ENCODE data around the gene ST6GALNAC3.

The ST6GALNAC3 gene

DNA sequence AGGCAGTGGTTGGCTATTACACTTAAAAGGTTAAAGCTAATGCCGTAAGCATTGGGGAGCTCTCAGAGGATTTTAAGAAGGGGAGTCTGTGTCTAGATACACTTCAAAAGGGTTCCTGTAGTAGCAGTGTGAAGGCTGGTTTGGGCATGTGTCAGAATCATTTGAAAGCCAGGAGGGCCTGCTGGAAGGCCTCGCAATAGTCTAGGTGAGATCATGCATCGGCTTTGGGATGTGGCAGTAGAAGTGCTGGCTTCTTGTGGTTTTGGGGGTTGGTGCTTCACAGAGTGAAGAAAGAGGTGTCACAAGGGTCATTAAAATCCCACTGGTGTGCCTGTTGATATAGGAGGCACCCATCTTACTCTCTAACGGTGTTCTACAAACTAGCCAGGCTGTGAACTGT lies 85.7 kb downstream of the ST6GALNAC3 start:
- no peaks in the 10 kb centered on the region for H3K4me1 ChIP-seq (ENCODE audit: low read depth, poor library complexity, severe bottlenecking)
- no peaks in the 10 kb centered on the region for H4K20me1 ChIP-seq (ENCODE audit: insufficient read depth)
- no peak overlapping the region for H3K4me3 ChIP-seq (IDR thresholded peaks at IDR 0.05; ENCODE audit: insufficient read depth, low read depth, low read length)
- TF ChIP-seq, protein P1, sequence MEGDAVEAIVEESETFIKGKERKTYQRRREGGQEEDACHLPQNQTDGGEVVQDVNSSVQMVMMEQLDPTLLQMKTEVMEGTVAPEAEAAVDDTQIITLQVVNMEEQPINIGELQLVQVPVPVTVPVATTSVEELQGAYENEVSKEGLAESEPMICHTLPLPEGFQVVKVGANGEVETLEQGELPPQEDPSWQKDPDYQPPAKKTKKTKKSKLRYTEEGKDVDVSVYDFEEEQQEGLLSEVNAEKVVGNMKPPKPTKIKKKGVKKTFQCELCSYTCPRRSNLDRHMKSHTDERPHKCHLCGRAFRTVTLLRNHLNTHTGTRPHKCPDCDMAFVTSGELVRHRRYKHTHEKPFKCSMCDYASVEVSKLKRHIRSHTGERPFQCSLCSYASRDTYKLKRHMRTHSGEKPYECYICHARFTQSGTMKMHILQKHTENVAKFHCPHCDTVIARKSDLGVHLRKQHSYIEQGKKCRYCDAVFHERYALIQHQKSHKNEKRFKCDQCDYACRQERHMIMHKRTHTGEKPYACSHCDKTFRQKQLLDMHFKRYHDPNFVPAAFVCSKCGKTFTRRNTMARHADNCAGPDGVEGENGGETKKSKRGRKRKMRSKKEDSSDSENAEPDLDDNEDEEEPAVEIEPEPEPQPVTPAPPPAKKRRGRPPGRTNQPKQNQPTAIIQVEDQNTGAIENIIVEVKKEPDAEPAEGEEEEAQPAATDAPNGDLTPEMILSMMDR (conservative IDR thresholded peaks at IDR 0.05; ENCODE audit: low read depth, low read length): no peak
- H3K27me3 ChIP-seq (ENCODE audit: insufficient read depth, low read depth): no peaks in the 10 kb centered on the region
- no peaks in the 10 kb centered on the region for H3K36me3 ChIP-seq (ENCODE audit: insufficient read depth)
- H3K9ac ChIP-seq: no peak overlapping the region
- no peak overlapping the region for H3K27ac ChIP-seq
- H3K79me2 ChIP-seq (ENCODE audit: insufficient read depth, low read depth): no peaks in the 10 kb centered on the region
- H2AFZ ChIP-seq (ENCODE audit: low read depth): no peak overlapping the region
- H3K4me2 ChIP-seq: no peak overlapping the region

DNA sequence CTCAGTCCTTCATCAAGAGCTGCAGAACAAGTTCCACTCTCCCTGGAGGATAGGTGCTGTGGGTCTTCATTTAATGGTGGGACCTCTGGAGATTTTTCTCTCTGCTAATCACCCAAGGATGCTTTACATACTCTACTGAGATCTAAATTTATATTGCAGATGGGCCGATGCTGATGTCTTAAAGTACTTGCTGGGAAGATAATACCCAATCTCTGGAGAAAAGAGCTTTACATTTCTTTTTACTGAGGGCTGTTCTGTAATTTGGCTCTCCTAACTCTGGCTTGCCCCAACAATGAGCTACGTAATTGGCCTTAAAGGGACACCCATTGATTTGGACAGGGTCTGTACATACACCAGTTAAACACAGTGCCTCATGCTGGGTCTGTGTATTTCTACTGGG lies 86.9 kb downstream of the ST6GALNAC3 start:
- Histone ChIP-seq H3K4me1 (ENCODE audit: low read depth, poor library complexity, severe bottlenecking) (no peaks in the 10 kb centered on the region), H3K4me2 (no peak overlapping the region), H3K27me3 (ENCODE audit: insufficient read depth, low read depth) (no peaks in the 10 kb centered on the region), H4K20me1 (ENCODE audit: insufficient read depth) (no peaks in the 10 kb centered on the region), H2AFZ (ENCODE audit: low read depth) (no peak overlapping the region), H3K79me2 (ENCODE audit: insufficient read depth, low read depth) (no peaks in the 10 kb centered on the region), H3K27ac (no peak overlapping the region), H3K36me3 (ENCODE audit: insufficient read depth) (no peaks in the 10 kb centered on the region), H3K9ac (no peak overlapping the region), H3K4me3 (IDR thresholded peaks at IDR 0.05; ENCODE audit: insufficient read depth, low read depth, low read length) (no peak overlapping the region)
- TF ChIP-seq, protein P1 (conservative IDR thresholded peaks at IDR 0.05; ENCODE audit: low read depth, low read length): no peak

DNA sequence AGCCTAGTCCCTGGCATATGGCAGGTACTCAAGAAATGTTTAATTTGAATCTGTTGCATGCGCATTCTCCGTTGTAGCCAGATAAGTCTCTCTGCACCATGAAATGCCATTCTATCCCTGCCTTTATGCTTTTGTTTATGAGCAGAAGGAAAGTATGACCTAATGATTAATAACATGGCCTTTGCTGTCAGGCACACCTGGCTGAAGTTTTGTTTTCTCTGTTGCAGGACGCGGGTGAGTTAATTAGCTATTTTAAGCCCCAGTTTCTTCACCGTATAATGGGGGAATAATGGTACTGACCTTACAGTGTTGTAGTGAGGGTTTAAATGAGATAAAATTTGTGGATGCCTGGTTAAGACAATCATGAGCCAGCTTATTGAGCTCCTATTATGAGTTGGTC lies 87.7 kb downstream of the ST6GALNAC3 start:
- Histone ChIP-seq H3K27ac (no peak overlapping the region), H3K27me3 (ENCODE audit: insufficient read depth, low read depth) (no peaks in the 10 kb centered on the region), H3K4me1 (ENCODE audit: low read depth, poor library complexity, severe bottlenecking) (no peaks in the 10 kb centered on the region), H3K4me3 (IDR thresholded peaks at IDR 0.05; ENCODE audit: insufficient read depth, low read depth, low read length) (no peak overlapping the region), H3K9ac (no peak overlapping the region), H3K79me2 (ENCODE audit: insufficient read depth, low read depth) (no peaks in the 10 kb centered on the region), H3K4me2 (no peak overlapping the region), H2AFZ (ENCODE audit: low read depth) (no peak overlapping the region), H4K20me1 (ENCODE audit: insufficient read depth) (no peaks in the 10 kb centered on the region), H3K36me3 (ENCODE audit: insufficient read depth) (no peaks in the 10 kb centered on the region)
- TF ChIP-seq, protein P1 (conservative IDR thresholded peaks at IDR 0.05; ENCODE audit: low read depth, low read length): no peak

DNA sequence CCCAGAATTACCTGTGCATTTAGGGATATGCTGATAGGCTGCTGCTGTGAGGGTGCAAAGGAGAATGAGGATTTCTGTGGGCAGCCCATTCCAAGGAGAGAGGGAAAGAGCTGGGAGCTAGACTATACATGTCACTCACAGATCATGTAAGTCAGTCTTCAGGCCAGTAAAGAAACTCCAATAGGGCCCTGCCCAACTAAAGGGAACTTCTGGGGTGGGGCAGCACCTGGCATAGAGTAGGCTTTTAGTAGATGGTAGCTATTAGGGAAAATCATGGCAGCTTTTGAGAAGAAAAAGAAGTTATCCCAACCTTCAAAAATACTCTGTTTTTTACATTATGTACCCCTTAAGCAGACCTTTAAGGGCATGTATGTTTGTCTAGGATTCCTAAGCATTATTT lies 89.6 kb downstream of the ST6GALNAC3 start:
- no peaks in the 10 kb centered on the region for H3K27me3 ChIP-seq (ENCODE audit: insufficient read depth, low read depth)
- no peak overlapping the region for H3K4me3 ChIP-seq (IDR thresholded peaks at IDR 0.05; ENCODE audit: insufficient read depth, low read depth, low read length)
- H3K36me3 ChIP-seq (ENCODE audit: insufficient read depth): no peaks in the 10 kb centered on the region
- TF ChIP-seq, protein P1 (conservative IDR thresholded peaks at IDR 0.05; ENCODE audit: low read depth, low read length): no peak
- no peak overlapping the region for H2AFZ ChIP-seq (ENCODE audit: low read depth)
- H3K79me2 ChIP-seq (ENCODE audit: insufficient read depth, low read depth): no peaks in the 10 kb centered on the region
- no peak overlapping the region for H3K4me2 ChIP-seq
- H3K9ac ChIP-seq: no peak overlapping the region
- no peak overlapping the region for H3K27ac ChIP-seq
- H3K4me1 ChIP-seq (ENCODE audit: low read depth, poor library complexity, severe bottlenecking): peaks cover 14% of the 10 kb centered on the region
- no peaks in the 10 kb centered on the region for H4K20me1 ChIP-seq (ENCODE audit: insufficient read depth)

Measured in KMS-11 (cell line).